ENCODE data around the gene NR3C1. TPM values are rescaled to one million over a fixed set of nuclear protein-coding genes. Genes with fewer than 3 reads are reported as not detected.
A peak's percentile ranks its signal among the peaks of the same experiment; 100 is the strongest.

The NR3C1 gene
- total RNA-seq, 1 donor from 2014 or later = 46.7 TPM

DNA sequence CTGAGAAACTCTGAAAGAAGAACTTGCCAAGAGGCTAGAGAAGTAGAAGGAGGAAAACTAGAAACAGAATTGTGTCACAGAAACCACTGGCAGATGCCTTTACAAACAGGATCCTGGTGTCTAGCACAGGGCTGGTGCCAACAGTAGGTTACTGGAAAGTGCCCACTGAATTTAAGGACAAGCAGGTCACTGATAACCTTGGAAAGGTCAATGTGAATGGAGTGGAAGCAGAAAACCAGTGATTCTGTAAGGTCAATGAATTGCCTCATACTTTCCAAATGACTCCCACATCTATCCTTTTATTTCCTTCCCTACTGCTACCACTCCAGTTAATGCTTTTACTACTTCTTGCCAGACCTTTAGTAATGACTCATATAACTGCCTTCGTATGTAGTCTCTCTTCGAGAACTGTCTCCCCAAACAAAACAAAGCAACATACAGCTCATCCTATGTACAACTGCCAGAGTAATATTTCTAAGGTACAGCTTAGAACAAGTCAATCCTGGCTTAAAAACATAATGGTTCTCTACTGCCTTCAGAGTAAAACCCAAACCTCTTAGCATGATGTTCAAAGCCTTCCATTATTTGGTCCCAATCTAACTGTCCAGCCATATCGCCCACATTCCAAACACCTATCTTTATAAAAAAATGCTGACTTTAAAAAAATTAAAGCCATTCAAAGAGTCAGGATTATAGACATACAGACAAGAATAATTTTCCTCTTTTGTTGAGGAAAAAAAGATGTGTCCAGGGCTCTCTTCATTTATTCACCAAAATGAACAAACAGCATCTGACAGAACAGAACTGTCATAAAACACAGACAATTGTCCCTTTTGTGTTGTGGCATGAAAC is 52.5 kb downstream of the NR3C1 start:
- peaks cover 81% of the 10 kb centered on the region for H3K4me1 ChIP-seq
- DNase-seq (ENCODE audit: extremely low spot score in 2 of 2) = no peak
- H3K27ac ChIP-seq = no peak overlapping the region
- H3K4me3 ChIP-seq = no peak overlapping the region
- intact Hi-C loops (cut with DNase I) = no loop called here
- no peaks in the 10 kb centered on the region for H3K9me3 ChIP-seq
- TF ChIP-seq POLR2AphosphoS5 (IDR thresholded peaks at IDR 0.05; ENCODE audit: insufficient read depth in 1 of 2, low read depth in 1 of 2) = peak in 1 of 2 donors; percentile 36
- TF ChIP-seq, protein P1, sequence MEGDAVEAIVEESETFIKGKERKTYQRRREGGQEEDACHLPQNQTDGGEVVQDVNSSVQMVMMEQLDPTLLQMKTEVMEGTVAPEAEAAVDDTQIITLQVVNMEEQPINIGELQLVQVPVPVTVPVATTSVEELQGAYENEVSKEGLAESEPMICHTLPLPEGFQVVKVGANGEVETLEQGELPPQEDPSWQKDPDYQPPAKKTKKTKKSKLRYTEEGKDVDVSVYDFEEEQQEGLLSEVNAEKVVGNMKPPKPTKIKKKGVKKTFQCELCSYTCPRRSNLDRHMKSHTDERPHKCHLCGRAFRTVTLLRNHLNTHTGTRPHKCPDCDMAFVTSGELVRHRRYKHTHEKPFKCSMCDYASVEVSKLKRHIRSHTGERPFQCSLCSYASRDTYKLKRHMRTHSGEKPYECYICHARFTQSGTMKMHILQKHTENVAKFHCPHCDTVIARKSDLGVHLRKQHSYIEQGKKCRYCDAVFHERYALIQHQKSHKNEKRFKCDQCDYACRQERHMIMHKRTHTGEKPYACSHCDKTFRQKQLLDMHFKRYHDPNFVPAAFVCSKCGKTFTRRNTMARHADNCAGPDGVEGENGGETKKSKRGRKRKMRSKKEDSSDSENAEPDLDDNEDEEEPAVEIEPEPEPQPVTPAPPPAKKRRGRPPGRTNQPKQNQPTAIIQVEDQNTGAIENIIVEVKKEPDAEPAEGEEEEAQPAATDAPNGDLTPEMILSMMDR (IDR thresholded peaks at IDR 0.05) = no peak
- H3K36me3 ChIP-seq = no peaks in the 10 kb centered on the region
- H3K27me3 ChIP-seq = no peaks in the 10 kb centered on the region

GRCh38 chr5:143350341-143350740 is 53.1 kb downstream of the NR3C1 start:
- H3K4me1 ChIP-seq = peaks cover 80% of the 10 kb centered on the region

GRCh38 chr5:143349177-143349576 is 54.3 kb downstream of the NR3C1 start:
- H3K4me1 ChIP-seq = peaks cover 69% of the 10 kb centered on the region
- no peak overlapping the region for H3K4me3 ChIP-seq
- no peak for DNase-seq (ENCODE audit: extremely low spot score in 2 of 2)
- intact Hi-C loops (cut with DNase I) = no loop called here
- no peaks in the 10 kb centered on the region for H3K36me3 ChIP-seq
- TF ChIP-seq, protein P1 (IDR thresholded peaks at IDR 0.05) = no peak
- TF ChIP-seq POLR2AphosphoS5 (IDR thresholded peaks at IDR 0.05; ENCODE audit: insufficient read depth in 1 of 2, low read depth in 1 of 2) (no peak), POLR2A (IDR thresholded peaks at IDR 0.05) (no peak)
- H3K27me3 ChIP-seq = no peaks in the 10 kb centered on the region
- no peaks in the 10 kb centered on the region for H3K9me3 ChIP-seq
- H3K27ac ChIP-seq = no peak overlapping the region

More at GRCh38 chr5:143350341-143350740, 53.1 kb downstream of the NR3C1 start:
- Histone ChIP-seq H3K9me3 (no peaks in the 10 kb centered on the region), H3K4me3 (no peak overlapping the region), H3K27ac (no peak overlapping the region), H3K36me3 (no peaks in the 10 kb centered on the region), H3K27me3 (no peaks in the 10 kb centered on the region)
- intact Hi-C loops (cut with DNase I) = no loop called here
- TF ChIP-seq POLR2AphosphoS5 (IDR thresholded peaks at IDR 0.05; ENCODE audit: insufficient read depth in 1 of 2, low read depth in 1 of 2) = no peak
- TF ChIP-seq, protein P1 (IDR thresholded peaks at IDR 0.05) = no peak
- no peak for TF ChIP-seq POLR2A (IDR thresholded peaks at IDR 0.05)
- DNase-seq (ENCODE audit: extremely low spot score in 2 of 2) = no peak

- no peaks in the 10 kb centered on the region for H3K27me3 ChIP-seq
- TF ChIP-seq, protein P1 (IDR thresholded peaks at IDR 0.05) = no peak
- TF ChIP-seq POLR2A (IDR thresholded peaks at IDR 0.05) = no peak
- no peak for TF ChIP-seq POLR2AphosphoS5 (IDR thresholded peaks at IDR 0.05; ENCODE audit: insufficient read depth in 1 of 2, low read depth in 1 of 2)
- H3K4me3 ChIP-seq = no peak overlapping the region
- no peaks in the 10 kb centered on the region for H3K36me3 ChIP-seq
- H3K9me3 ChIP-seq = no peaks in the 10 kb centered on the region
- intact Hi-C loops (cut with DNase I) = no loop called here
- H3K27ac ChIP-seq = no peak overlapping the region
- H3K4me1 ChIP-seq = peaks cover 56% of the 10 kb centered on the region
- no peak for DNase-seq (ENCODE audit: extremely low spot score in 2 of 2)
These were observed 55.7 kb downstream of the NR3C1 start for GRCh38 chr5:143347698-143348344.

DNA sequence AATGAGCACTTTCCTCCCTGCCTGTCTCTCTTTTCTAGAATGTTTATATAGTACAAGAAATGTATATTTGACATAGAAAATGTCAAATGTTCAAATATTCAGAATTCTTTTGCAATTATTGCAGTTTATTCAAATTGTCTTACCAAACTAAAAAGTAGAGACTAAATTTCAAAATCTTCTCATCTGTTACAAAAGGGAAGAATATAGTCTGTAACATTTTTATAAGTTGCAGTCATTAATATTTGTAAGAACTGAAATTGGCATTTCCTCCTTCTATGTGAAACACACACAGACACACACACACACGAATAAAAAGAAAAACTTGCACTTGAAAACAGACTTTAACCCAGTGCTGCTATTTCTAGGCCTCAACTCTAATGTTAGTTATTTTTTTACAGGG is 56.4 kb downstream of the NR3C1 start:
- intact Hi-C loops (cut with DNase I) = no loop called here
- no peak for DNase-seq (ENCODE audit: extremely low spot score in 2 of 2)
- H3K27me3 ChIP-seq = no peaks in the 10 kb centered on the region
- no peak overlapping the region for H3K4me3 ChIP-seq
- peaks cover 58% of the 10 kb centered on the region for H3K4me1 ChIP-seq
- no peaks in the 10 kb centered on the region for H3K9me3 ChIP-seq
- TF ChIP-seq POLR2AphosphoS5 (IDR thresholded peaks at IDR 0.05; ENCODE audit: insufficient read depth in 1 of 2, low read depth in 1 of 2) = no peak
- TF ChIP-seq, protein P1 (IDR thresholded peaks at IDR 0.05) = no peak
- no peak for TF ChIP-seq POLR2A (IDR thresholded peaks at IDR 0.05)
- H3K27ac ChIP-seq = no peak overlapping the region
- H3K36me3 ChIP-seq = no peaks in the 10 kb centered on the region
